HG03103 (cell line): ENCODE measurements around the gene WDFY4.

Source experiments
- ATAC-seq: cut with Tn5 transposase; IDR thresholded peaks from one replicate; pipeline ENCODE4 v1.9.1; 2021; ENCODE audit warnings: low read depth; ENCODE audit not compliant: unreplicated experiment

The WDFY4 gene

DNA sequence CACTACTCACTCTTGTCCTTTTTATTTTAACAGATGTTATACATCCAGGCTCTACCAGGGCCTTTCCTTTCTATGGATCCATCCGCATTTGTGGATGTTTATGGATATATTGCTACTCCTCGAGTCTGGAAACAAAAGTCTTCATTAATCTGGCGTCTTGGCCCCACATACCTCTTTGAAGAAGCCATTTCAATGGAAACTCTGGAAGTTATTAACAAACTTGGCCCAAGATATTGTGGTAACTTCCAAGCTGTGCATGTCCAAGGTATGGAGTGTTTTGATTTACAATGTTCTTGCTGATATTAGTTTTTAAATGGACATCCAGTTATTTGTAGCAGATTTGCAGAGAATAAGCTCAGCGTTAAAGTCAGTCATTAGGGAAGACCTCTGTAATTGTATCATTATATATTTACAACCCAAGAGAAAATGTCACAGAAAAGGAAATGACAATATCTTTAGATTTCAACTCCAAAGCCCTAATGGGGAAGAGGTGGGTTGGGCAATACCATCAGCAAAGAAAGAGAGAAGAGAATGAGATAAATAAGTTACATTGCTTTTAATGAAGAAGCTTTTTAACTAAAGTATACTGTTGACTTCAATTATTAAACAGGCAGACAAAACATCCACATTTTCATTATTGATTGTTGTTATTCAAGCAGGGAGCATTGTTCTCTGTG, 102.1 kb downstream of the WDFY4 start:
- ATAC-seq, result no peak

DNA sequence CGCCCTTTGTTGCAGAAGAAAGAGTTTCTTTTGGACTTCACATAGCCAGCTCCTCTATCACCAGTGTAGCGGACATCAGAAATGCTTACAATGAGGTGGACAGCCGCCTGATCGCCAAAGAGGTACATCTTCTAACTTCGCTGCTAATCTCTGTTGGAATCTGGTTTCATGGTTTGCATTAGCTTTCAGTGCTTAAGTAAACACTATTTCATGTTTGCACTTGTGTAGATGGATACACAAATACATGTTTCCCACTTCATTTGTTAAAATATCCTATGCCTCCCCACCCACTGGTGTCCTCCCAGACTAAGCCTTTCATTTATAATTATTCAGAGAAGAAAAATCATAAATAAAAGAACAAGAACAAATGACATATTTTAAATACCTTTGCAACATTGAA, 103.9 kb downstream of the WDFY4 start:
- ATAC-seq, result no peak

DNA sequence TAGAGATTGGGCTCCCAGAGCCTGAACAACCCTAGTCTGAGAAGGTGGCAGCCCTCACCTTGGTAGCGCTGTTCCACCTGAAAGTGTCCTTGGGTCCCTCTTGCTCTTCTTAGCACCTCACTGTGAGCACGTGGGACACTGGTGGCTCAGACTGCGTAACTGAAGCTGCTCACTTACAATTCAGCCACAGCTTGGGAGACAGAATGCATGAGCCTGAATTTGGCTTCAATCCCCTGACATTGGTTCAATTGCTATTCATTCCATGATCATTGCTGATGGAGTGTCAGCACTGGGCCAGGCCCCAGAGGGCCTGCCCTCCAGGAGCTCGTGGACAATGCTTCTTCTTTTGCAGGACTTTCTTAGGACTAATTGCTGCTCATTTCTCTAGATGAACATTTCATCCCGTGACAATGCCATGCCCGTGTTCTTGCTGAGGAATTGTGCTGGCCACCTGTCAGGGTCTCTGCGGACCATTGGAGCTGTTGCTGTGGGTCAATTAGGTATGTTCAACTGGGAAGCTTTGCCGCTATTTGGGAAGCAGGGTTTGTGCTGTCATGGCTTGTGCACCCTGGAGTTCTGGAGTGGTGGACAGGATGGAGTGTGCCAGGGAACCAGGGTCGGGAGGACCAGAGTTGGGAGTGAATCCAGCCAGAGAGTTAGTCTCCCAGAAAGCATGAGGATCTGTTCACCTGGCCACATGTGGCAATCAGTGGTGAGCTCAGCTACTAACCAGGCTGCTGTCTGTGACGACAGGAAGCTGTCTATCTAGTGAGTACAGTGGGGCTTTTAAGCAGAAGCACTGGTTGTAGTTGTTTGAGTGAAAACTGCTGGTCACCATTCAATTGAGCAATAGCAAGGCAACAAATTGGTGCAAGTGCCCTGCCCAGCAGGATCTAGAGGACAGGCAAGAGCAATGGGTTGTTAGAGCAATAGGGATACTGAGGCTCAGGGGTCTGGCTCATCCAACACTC, 105.1 kb downstream of the WDFY4 start:
- ATAC-seq, result no peak

DNA sequence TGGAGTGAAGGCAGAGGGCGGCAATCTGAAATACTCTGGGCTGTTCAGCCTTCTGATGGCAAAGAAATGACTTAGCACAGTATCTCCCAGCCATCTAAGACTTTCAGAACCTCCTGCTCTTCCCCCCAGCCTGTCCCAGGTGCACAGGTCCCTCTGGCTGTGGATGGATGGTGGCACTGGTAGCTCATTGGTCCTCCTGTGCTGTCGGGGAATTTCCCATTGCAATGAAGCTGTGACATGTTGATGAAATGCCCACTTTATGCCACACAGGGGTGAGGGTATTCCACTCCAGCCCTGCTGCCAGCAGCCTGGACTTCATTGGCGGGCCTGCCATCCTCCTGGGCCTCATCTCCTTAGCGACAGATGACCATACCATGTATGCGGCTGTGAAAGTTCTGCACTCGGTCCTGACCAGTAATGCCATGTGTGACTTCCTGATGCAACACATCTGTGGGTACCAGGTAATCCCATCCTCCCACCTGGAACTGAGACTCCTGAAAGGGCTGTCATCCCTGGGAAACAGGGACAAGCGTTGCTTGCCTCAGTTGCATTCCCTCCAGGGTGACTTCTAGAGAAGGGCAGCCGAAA, 105.9 kb downstream of the WDFY4 start:
- no peak for ATAC-seq

DNA sequence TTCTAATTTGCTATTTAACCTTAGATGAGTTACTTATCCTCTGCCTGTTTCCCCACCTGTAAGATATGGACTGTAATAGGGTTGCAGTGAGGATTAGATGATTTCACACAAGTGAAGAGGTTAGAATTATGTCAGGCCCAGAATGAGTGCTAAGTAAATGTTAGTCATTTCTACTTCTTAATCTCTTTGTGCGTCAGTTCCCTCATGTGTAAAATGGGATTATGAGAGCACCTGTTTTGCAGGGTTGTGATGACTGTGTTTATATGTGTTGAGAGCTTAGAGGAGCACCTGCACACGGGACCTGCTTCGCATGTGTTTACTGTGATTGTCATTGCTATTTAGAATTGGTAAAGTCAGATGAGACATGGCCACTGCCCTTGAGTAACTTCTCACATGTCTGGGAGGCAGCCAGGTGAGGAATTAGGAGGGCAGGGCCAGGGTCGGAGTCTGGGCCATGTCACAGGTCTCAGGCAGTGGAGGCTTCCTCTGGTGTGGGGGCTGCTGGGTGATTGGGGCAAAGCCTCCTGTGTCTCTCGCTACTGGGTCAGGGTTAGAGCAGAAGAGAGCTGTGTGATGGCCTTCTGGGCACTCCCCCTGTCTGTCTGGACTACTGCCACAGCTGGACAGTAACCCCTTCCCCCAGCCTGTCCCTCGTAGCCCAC, 106.7 kb downstream of the WDFY4 start:
- no peak for ATAC-seq

DNA sequence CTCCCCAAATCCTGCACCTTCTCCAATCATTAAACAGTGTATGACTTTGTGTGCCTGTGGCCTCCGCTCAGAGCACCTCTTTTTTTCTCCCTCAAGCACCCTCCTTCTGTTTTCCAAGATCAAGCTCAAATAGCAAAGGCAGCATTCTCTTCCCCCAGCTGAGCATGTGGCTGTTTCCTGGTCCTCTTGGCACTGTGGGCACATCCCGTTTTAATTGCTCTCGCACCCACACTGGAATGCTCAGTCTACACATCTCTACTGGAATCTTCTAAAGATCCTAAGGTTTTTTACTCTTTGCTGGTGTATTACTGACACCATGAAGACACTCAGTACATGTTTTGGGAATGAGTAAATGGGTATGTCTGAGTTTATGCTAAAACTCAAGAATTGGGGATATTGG, 107.4 kb downstream of the WDFY4 start:
- ATAC-seq, result no peak

DNA sequence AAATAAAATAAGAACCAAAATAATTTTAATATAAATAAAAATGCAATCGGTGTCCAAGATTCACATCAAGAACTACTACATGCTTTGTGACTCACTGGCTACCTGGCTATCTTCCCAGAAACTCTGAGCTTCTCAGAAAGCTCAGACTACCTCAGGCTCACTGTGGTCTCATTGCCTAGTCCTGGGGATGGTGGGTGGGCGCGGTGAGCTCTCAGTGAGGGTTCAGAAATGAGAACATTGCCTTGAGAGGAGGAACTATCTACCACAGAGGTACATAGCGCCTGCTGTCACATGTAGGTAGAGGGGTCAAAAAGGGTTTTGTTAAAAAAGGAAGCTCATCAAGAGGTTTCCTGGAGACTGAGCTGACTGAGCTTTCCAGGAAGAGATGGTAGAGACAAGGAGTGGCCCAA, 108.0 kb downstream of the WDFY4 start:
- no peak for ATAC-seq

DNA sequence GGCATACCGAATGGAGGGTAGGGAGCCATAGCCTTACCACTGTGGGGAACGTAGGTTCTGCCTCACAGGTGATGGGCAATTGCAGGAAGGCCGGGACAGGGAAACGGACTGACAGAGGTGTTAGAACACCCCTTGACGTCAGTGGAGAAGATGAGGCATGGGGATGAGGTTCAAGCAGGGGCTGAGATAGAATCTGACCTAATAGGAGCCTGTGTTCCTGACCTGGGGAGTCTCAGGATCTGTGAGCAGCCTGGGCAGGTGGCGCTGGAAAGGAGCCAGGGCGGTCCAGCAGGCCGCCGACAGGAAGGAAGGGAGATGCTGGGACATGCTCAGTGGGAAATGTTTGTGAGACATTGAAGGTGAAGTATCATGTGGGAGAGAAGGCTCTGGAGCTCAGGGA, 109.4 kb downstream of the WDFY4 start:
- ATAC-seq, result no peak

DNA sequence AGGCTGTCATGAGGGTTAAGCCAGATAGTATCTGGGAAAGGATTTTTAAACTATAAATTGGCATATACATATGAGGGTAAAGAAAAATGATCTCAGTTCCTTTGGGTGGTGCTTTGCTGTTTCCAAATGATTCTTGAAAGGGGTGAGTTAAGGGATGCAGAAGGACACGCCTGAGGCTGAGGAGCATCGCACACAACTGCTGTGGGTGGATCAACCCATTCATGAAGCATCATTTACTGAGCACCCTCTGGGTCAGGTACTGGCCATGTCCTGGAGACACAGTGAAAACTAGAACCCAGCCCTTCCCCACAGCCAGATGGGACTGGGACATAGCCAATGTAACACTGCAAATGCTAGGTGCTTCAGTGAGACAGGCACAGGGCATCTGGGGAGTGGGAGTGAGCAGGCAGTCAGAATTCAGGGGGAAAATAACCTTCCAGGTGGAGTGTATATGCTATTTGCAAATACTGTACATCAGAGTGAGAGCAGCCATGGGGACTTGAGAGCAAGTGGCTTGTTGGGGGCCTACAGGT, 112.1 kb downstream of the WDFY4 start:
- no peak for ATAC-seq

DNA sequence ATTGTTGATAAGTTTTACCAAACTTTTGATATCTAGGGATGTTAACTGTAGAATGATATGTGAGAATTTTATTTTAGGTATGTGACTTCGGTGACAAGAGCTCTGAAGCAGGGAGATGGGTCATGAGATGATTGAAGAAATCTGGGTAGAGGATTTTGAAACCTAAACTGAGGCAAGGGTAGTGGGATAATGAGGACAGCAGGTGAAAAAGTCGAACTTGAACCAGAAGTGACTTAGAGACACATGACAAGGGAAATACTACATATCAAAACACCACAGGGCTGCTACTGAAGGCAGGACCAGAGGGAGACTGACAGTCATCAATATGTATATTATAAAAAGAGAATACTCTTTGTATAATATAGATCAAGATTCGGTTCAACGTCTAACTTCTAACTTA, 113.2 kb downstream of the WDFY4 start:
- ATAC-seq, result no peak

DNA sequence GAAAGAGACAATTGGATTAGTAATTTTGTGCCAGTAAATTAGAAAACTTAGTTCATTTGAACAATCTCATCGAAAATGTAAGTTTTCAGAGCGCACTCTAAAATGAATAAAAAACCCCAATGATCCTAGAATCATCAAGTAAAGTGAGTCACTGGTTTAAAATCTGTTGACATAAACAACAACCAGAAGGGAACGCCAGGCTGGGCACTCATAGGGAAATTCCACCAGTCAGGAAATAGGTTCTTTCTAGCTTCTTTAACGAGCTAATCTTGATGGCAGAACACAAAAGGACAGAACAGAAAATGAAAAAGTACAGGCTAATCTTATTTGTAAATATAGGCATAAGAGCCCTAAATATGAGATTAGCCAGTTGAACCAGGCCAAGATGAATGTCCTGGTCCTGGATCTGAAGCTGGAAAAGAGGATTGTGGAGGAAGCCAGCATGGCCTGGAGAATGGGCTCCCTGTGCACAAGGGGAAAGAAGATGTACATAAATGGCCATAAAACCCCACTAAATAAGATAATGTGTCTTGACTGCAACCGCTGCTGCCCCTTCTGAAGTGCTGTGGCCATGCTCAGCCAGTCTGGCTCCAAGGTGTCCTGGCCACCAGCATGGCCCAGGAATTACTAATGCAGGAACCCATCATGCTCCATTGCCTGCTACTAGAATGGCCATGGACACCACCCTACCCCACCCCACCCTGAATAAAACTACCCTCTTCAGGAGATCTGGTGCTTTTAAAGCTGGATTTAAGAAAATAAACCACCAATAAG, 114.0 kb downstream of the WDFY4 start:
- no peak for ATAC-seq

DNA sequence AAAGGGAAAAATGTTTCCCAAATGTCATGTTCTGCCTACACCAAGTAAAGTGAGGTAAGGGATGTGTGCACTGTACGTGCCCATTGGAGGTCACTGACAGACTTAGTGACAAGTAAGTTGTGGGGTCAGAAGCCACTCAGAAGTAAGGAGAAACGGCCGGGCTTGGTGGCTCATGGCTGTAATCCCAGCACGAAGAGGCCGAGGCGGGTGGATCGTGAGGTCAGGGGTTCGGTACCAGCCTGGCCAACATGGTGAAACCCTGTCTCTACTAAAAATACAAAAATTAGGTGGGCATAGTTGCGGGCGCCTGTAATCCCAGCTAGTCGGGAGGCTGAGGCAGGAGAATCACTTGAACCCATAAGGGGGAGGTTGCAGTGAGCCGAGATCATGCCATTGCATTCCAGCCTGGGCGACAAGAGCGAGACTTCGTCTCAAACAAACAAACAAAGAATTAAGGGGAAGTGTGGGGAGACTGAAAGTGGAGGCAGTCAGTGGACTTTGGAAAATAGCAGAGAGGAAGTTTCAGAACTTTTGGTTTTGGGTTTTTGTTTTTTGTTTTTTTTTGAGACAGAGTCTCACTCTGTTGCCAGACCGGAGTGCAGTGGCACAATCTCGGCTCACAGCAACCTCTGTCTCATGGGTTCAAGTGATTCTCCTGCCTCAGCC, 114.8 kb downstream of the WDFY4 start:
- ATAC-seq, result no peak

DNA sequence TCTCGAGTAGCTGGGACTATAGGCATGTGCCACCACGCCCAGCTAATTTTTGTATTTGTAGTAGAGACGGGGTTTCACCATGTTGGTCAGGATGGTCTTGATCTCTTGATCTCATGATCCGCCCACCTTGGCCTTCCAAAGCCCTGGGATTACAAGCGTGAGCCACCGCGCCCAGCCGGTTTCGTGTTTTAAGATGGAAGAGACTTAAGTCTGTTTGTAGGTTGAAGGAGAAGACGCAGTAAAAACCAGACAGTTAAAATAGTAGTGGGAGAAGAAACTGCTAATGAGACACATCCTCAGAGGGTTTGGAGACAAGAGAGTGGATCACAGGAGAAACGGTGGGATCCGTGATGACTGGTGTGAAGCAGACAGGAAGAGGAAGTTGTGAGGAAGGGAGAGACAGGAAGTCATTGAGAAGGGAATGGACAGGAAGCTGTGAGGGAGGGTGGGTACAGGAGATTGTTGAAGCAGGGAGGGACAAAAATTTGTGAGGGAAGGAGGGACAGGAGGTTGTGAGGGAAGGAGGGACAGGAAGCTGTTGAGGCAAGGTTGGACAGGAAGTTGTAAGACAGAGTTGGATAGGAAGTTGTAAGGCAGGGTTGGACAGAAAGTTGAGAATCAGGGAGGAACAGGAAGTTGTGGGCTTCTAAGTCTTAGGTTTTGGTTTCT, 115.5 kb downstream of the WDFY4 start:
- ATAC-seq, result no peak

DNA sequence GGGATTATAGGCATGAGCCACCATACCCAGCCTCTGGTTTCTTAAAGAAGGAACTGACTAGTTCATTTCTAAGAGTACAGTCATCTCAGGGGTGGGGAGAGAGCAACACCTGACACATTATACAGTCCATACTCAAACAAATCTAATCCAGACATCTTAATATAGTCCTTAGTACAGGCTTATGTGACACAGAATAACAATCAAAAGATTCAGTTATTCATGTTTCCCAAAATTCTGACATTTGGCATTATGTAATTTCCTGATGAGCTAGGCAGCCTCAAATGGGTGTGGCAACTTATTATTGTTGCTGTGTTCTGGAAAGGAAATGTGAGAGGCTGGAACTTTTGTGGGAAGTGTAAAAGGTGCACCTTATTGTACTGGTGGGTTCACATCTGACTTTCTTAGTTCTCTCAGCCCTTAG, 116.3 kb downstream of the WDFY4 start:
- ATAC-seq, result no peak

DNA sequence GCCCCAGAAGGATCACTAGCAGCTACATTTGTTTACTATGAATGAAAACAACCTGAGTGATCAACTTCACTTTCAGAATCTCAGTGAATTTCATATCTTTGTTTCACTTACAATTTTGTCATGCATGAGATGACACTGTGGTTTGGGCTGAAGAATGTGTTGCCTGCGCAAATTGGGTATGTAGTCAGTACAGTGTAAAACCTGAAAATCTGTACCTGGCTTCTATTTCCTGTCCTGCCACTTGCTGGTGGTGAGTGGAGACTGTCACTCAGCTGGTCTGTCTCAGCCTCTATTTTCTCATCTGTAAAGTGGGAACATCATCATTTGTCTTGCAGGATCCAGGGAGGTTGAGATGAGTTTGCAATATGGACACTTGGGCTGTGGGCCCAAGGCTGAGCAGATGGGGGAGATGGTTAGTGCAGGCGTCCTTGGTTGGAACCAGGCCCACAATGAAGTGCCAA, 118.0 kb downstream of the WDFY4 start:
- peak; percentile 90 for ATAC-seq

DNA sequence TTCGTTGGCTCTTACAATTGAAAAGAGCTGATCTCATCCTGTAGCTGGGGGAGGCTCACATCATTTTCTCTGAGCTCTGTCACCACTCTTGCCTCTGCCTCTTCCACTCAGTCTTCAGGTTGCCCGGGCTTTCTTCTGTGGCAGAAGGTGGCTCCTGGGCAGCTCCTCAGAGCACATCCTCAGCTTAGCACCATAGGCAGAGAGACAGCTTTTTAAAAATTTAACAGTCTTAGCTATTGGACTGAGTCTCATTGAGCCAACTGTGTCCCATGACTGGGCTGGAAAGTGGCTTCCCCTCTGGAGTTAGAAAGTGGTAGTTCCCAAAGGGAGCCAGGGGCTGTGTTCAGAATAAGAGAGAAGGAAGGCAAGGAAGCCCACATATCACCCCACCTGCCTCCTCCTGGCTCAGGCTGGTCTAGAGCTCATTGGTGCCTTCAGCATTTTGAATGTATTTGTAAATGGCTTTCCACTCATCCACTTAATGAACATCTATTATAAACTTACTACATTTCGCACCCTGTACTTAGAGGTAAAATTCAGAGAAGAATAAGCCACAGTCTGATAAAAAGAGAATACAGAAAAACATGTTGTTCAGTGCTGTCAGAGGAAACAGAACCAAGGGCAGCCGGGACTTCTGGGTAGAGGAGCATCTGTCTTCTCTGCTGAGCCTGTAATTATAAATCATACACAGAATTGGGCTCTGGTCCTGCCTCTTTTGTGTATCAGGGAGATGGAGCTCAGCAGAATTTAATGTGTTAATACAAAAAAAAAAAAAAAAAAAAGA, 119.3 kb downstream of the WDFY4 start:
- ATAC-seq, result no peak

DNA sequence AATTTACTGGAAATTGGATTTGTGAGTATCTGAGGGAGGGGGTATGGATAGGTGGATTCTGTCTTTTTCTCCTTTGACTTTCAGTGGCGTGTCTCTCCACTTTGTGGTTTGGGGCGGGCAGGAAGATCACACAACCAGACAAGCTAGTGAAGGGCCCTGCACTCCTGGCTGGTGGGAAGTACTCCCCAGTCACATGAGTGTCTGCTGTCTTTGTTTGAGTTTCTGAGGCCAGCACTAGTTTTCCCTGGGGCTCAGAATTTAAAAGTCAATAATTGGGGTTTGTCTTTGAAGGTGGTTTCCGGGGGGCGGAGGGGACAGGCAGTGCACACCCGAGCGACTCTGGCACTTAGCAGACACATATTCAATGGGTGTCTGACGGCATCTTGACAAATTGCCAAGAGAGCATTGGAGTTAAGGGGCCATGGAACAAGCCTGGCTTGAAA, 120.1 kb downstream of the WDFY4 start:
- no peak for ATAC-seq

DNA sequence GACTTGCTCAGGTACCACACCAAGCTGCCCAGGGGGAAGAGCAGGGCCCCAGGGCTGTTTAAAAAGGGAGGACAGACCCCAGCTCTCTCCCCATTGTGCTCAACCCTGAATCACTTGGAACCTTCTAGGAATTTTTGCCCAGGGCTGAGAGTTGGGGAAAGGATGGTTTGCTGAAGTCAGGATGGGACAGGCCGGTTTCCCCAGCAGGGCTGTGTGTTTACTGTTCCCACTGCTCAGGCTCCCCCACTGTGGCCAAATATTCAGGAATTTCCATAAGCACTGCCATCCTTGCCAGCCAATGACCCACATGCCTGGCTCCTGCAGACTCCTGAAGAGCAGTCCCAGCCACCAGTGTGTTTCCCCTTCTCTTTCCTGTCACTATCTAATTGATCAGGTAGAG, 120.7 kb downstream of the WDFY4 start:
- ATAC-seq, result no peak
